Measurements from ENCODE around the gene GSK3B. TPM values are rescaled to one million over a fixed set of nuclear protein-coding genes. Genes with fewer than 3 reads are reported as not detected.
"Not testable (repeated sequence)": the region's sequence is repeated elsewhere in the genome, so short reads cannot be mapped to it uniquely, and the experiment has no call there.

Gene GSK3B
- polyA plus RNA-seq, 3 donors, result 46.4 to 52.7 (median 47.2) TPM

DNA sequence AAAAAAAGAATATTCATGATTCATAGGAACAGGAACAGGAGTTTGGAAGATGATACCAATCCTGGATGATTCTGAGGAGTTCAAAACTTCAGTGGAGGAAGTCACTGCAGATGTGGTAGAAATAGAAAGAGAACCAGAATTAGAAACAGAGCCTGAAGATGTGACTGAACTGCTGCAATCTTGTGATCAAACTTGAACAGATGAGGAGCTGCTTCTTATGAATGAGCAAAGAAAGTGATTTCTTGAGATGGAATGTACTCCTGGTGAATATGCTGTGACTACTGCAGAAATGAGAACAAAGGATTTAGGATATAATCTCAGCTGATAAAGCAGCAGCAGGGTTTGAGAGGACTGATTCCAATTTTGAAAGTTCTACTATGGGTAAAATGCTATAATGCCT, 72.7 kb downstream of the GSK3B start:
- no peak for DNase-seq (ENCODE audit: low read depth in 3 of 3, low spot score in 2 of 3)

DNA sequence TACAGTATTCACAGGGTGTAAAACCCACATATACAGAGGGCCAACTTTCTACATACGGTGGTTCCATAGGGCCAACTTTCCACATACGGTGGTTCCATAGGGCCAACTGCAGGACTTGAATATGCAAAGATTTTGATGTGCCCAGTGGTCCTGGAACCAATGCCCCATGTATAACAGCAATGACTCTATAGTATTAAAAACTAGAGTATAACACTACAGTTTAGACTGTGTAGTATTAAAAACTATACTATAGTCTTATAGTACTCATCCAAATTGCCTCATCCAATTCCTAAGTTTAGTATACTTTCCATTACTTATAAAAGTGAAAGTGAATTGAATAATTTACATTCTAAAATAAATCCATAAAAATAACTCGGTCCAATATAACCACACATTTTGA, 75.9 kb downstream of the GSK3B start:
- DNase-seq (ENCODE audit: low read depth in 3 of 3, low spot score in 2 of 3), result no peak

DNA sequence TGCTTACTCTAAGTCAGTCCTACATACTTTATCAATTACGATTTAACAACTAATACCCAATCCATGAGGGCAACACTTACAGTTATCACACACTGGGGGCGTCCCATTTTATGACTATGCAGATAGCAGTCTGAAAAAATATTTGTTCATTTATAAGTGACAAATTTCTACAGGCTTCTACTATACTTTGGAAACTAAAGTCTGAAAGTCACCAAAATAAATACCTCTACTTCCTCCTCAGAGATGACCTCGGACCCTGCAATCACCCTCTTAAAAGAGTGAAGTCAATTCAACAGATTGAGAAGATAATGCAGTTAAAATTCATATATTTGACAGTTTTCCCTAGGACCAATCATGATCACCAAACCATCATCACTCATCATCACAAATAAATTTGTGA, 76.6 kb downstream of the GSK3B start:
- DNase-seq (ENCODE audit: low read depth in 3 of 3, low spot score in 2 of 3), result no peak

DNA sequence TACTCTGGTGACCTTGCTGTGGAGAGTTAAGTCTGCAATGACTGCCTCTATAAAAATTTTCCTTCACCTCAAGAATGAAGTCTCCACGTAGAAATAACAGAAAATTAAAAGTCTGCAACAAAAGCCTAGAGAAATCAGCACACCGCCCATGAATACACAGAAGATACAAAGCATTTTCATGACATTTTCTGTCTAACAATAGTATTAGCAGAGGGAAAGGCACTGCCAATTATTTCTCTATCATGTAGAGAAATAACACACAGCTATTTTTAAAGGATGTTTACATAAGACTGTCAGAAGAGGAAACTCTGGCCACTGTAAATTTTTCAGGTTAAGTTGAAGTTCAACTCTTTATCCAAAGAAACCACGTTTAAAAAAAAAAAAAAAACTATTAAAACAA, 80.8 kb downstream of the GSK3B start:
- no peak for DNase-seq (ENCODE audit: low read depth in 3 of 3, low spot score in 2 of 3)

DNA sequence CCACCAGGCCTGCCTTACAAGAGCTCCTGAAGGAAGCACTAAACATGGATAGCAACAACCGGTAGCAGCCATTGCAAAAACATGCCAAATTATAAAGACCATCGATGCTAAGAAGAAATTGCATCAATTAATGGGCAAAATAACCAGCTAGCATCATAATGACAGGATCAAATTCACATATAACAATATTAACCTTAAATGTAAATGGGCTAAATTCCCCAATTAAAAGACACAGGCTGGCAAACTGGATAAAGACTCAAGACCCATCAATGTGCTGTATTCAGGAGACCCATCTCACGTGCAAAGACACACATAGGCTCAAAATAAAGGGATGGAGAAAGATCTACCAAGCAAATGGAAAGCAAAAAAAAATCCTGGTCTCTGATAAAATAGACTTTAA, 88.5 kb downstream of the GSK3B start:
- DNase-seq (ENCODE audit: low read depth in 3 of 3, low spot score in 2 of 3), result not testable (repeated sequence)

DNA sequence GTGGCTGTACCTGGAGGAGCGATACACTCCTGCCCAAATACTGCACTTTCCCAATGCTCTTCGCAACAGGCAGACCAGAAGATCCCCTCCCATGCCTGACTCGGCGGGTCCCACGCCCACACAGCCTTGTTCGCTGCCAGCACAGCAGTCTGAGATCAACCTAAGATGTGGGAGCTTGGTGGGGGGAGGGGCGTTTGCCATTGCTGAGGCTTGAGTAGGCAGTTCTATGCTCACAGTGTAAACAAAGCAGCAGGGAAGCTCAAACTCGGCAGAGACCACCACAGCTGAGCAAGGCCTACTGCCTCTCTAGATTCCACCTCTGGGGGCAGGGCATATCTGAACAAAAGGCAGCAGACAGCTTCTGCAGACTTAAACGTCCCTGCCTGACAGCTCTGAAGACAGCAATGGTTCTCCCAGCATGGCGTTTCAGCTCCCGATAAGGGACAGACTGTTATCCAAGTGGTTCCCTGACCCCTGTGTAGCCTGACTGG, 90.2 kb downstream of the GSK3B start:
- not testable (repeated sequence) for DNase-seq (ENCODE audit: low read depth in 3 of 3, low spot score in 2 of 3)

DNA sequence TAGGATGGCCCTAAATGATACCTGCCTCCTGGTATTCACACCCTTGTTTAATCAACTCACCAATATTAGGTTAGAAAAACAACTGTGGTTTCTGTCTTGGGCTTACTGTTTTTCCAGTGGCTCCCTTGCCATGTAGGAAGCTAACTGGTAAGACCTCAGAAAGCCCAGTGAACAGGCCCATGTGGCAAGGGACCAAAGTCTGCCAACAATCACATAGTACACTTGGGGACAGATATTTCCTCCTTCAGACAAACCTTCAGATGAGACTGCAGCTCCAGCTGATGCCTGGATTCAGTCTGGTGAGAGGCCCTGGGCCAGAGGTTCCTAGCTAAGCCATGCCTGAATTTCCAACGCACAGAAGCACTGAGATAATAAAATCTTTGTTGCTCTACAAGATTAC, 96.1 kb downstream of the GSK3B start:
- DNase-seq (ENCODE audit: low read depth in 3 of 3, low spot score in 2 of 3), result no peak

DNA sequence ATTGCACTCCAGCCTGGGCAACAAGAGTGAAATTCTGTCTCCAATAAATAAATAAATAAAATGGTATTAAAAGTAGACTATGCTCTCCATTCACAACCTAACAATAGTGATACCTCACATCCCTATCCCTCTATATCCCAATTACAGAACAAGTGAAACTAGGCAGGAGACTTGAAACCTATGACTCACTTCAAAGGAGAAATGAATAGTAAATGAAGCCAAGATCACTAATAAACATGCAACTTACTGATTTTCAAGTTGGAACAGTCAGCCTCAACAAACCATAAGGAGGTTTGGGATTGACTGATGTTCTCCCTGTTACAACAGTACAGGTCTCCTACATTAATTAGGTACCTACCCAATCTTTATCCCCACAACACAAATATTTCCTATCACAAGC, 103.4 kb downstream of the GSK3B start:
- DNase-seq (ENCODE audit: low read depth in 3 of 3, low spot score in 2 of 3), result no peak

DNA sequence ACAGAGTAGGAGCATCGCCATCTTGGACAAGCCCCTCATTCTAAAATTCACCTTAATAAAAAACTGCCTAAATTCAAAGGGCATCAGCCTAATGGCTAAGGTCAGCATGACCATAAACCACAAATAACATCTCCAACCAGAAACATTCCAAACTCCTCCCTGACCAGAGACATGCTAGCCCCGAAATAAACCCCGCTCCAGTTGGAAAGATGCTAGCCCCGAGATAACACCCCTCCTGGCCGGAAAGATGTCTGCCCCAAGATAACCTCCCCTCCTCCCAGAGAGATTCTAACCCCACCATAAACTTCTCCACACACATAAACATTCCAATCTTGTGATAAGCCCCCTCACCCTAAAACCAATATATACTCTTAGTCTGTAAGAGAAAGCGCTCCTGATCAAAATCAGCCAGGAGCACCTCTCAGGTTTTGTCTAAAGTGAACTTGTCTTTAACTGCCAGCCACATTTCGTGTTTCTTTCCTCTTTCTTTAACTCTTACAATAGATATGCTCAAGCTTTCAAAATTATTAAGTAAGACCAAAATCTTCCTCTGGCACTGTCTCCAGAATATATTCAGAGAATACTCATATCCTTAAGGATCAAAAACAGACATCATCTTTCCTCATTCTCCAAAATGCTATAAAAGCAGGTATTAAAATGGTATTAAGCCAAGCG, 104.1 kb downstream of the GSK3B start:
- no peak for DNase-seq (ENCODE audit: low read depth in 3 of 3, low spot score in 2 of 3)

DNA sequence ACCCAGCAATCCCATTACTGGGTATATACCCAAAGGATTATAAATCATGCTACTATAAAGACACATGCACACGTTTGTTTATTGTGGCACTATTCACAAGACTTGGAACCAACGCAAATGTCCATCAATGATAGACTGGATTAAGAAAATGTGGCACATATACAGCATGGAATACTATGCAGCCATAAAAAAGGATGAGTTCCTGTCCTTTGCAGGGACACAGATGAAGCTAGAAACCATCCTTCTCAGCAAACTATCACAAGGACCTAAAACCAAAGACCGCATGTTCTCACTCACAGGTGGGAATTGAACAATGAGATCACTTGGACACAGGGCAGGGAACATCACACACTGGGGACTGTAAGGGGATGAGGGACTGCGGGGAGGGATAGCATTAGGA, 107.4 kb downstream of the GSK3B start:
- DNase-seq (ENCODE audit: low read depth in 3 of 3, low spot score in 2 of 3), result not testable (repeated sequence)

DNA sequence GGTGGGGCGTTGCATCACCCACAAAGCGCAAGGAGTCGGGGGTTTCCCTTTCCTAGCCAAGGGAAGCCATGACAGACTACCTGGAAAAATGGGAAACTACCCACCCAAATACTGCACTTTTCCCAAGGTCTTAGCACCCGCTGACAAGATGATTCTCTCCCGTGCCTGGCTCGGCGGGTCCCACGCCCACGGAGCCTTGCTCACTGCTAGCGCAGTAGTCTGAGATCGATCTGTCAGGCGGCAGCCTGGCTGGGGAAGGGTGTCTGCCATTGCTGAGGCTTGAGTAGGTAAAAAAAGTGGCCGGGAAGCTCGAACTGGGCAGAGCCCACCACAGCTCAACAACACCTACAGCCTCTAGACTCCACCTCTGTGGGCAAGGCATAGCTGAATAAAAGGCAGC, 112.9 kb downstream of the GSK3B start:
- DNase-seq (ENCODE audit: low read depth in 3 of 3, low spot score in 2 of 3), result no peak

DNA sequence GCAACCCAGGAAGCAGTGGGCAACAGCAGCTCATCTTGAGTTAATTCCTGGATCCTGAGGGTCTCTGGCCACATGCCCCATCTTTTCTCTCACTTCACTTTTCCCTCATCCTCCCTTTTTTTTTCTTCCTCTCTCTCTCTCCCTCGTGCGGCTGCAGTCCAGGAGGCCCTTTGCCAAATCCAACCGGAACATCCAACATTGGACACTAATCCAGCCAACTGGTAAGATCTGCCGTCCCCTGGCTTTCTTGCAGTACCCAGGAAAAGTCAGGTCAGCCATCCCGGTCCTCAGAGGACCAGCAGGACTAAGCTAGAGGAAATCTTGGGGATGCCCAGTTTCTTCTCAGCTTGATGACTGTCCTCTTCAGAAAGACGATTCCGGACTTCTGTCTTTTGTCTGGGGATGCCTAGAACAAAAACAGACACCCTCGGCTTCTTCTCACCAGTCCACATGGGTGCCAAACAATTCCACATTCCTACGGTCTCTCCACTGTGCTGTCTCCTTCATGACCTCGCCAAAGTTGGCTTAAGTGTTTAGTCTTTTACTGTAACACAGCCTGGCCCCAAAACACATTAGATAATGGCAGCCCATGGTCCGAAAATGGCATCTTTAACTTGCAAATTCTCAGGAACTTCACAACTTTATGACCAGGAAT, 115.6 kb downstream of the GSK3B start:
- no peak for DNase-seq (ENCODE audit: low read depth in 3 of 3, low spot score in 2 of 3)

DNA sequence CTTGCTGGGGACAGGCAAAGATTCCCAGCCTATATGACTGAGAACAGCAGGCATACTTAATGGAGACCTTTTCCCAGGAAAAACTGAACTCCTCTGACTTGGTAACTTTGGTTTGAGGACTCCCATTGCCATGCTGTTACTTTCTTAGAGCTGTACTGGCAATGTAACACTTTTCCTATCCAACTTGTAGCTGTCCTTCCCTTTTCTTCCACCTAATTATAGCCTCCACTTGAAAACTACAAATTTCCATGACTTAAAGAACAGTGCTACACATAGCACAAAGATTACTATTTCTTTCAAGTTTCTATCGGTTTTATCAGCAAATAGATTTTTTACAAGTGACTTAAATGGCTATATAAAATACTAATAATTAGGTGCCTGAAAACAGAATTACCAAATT, 116.9 kb downstream of the GSK3B start:
- no peak for DNase-seq (ENCODE audit: low read depth in 3 of 3, low spot score in 2 of 3)

DNA sequence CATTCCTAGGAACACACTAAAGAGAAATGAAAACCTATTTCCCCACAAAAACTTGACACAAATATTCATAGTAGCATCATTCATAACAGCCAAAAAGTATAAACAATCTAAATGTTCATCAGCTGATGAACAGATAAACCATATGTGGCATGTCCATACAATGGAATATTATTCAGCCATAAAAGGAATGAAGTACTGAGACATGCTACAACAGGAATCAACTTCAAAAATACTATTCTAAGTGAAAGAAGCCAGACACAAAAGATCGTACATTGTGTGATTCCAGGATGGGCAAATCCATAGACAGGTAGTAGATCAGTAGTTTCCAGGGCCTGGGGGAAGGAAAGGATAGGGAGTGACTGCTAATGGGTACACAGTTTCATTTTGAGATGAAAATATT, 118.0 kb downstream of the GSK3B start:
- DNase-seq (ENCODE audit: low read depth in 3 of 3, low spot score in 2 of 3), result no peak

DNA sequence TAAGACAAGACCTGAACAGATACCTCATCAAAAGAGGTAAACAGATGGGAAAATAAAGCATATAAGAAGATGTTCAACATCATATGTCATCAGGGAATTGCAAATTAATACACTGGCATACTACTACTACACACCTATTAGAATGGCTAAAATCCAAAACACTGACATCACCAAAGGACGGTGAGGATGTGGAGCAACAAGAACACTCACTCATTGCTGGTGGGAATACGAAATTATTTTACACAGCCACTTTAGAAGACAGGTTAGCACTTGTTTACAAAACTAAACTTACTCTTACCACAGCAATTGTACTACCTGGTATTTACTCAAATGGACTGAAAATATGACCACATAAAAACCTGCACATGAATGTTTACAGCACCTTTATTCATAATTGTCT, 119.6 kb downstream of the GSK3B start:
- no peak for DNase-seq (ENCODE audit: low read depth in 3 of 3, low spot score in 2 of 3)

DNA sequence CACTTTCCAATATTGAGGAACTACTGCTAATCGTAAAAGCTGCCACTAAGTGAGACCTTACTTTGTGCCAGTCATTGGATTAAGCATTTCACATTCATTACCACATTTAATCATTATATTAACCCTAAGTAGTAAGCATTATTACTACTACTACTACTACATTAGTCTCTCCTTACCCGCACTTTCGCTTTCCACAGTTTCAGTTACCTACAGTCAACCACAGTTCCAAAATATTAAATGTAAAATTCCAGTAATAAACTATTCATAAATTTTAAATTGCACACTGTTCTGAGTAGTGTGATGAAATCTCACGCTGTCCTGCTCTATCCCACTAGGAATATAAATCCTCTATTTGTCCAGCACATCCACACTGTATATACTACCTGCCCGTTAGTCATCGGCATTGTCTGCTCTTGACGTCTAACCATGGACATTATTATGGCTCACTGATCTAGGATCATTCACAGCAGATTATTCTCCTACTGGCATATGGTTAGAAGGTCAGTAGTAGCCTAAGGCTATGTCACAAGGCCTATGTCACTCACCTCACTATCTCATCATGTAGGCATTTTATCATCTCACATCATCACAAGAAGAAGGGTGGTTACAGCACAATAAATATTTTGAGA, 121.1 kb downstream of the GSK3B start:
- no peak for DNase-seq (ENCODE audit: low read depth in 3 of 3, low spot score in 2 of 3)

DNA sequence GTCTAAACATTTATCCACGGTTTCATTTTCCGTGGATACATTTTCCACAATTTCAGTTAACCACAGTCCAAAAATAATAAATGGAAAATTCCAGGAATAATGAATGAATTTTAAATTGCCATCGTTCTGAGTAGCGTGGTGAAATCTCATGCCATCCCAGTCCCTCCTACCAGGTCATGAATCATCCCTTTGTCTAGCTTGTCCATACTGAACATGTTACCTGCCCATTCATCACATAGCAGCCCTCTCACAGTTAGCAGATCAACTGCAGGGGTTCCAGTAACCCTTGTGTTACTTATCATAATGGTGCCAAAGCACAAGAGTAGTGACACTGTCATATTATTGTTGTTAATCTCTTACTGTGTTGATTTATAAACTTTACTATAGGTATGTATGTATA, 124.5 kb downstream of the GSK3B start:
- no peak for DNase-seq (ENCODE audit: low read depth in 3 of 3, low spot score in 2 of 3)

DNA sequence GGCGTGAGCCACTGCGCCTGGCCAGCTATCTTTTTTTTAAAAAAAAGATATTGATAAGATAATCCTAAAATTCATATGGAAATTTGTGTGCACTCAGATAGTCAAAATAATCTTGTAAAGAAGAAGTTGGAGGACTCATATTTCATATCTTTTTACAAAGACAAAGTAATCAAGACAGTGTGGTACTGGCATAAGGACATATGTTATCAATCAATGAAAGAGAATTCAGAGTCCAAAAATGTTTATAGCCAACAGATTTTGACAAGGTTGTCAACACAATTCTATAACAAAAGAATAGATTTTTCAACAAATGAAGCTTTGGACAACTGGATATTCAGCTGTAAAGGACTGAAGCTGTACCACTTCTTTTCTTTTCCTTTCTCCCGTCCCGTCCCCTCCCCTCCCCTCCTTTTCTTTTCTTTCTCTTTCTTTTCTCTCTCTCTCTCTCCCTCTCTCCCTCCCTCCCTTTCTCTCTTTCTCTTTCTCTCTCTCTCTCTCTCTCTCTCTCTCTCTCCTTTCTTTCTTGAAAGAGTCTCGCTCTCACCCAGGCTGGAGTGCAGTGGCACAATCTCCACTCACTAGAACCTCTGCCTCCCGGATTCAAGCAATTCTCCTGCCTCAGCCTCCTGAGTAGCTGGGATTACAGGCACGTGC, 126.8 kb downstream of the GSK3B start:
- DNase-seq (ENCODE audit: low read depth in 3 of 3, low spot score in 2 of 3), result no peak

DNA sequence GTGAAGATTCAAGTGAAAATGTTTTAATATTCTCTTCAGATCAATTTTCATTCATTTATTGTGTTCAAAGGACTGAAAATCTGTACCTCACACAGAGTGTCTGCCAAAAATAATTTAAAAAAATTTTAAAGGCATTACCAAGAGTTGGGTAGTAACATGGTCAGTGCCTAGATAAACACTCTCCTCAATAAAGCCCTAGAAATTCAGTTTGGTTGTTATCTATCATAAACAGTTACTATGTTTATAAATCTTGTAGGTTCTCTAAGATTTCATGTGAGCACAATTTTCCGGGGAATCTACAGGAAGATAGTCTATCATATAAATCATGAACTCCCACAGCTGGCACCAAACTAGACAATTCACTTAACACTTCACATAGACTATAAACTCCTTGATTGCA, 128.6 kb downstream of the GSK3B start:
- no peak for DNase-seq (ENCODE audit: low read depth in 3 of 3, low spot score in 2 of 3)

DNA sequence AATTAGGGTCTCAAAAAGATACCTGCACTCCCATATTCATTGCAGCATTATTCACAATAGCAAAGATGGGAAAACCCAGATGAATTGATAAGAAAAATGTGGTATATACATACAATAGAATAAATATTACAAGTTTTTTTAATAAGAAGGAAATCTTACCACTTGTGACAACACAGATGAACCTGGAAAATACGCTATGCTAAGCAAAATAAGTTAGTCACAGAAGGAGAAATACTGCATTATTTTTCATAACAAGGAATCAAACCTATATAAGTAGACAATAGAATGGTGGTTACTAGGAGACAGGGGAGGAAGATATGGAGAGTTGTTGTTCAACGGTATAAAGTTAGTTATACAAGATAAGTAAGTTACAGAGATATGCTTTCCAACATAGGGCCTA, 130.0 kb downstream of the GSK3B start:
- DNase-seq (ENCODE audit: low read depth in 3 of 3, low spot score in 2 of 3), result no peak

DNA sequence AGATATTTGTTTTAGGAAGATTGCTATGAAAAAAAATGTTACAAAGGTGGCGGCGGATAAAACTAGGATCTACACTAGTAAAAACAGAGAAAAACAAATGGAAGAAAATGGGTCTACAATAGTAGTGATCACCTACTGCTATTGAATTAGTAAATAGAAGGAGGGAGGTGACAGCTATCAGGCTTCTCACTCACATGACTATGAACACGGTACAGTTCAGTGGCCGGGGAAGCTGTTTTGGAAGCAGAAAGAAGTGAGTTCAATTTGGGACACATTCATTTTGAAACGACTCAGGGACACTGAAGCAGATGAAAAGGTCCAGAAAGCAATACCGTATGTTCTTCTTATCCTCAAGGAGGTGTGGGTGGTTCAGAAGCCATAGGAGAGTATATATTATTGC, 138.3 kb downstream of the GSK3B start:
- DNase-seq (ENCODE audit: low read depth in 3 of 3, low spot score in 2 of 3), result no peak
